B cell (primary cell): ENCODE measurements around the gene MYO1B. TPM values are rescaled to one million over a fixed set of nuclear protein-coding genes. Genes with fewer than 3 reads are reported as not detected.

Experiments
- ATAC-seq: fragments of 200-7000 bp; cut with Tn5 transposase; one replicate; pipeline ENCODE4 v1.10.0; 2021; ENCODE audit warnings: low read depth, mild to moderate bottlenecking, moderate number of reproducible peaks, moderate library complexity
- CTCF ChIA-PET: fragments of 350-600 bp; sonication (Branson Sonifier 250); formaldehyde crosslinking; loops from one replicate; lab custom pipeline; 2021; ENCODE audit warnings: antibody characterized with exemption, inconsistent platforms; lab: Charles Lee
- POLR2A ChIA-PET: fragments of 350-600 bp; sonication (Branson Sonifier 250); formaldehyde crosslinking; loops from one replicate; lab custom pipeline; 2021; ENCODE audit warnings: antibody characterized with exemption; lab: Charles Lee
- DNase-seq: peaks from one replicate; pipeline ENCODE4 v3.0.0; 2013
- H2AFZ ChIP-seq: 2 replicates; pipeline ENCODE4 v1.6.1; 2012; ENCODE audit warnings: mild to moderate bottlenecking, low read depth, low read length; ENCODE audit not compliant: insufficient read depth, poor library complexity, severe bottlenecking
- H3K27ac ChIP-seq, 2 donors: 1 replicate in 1 of 2; 2 replicates in 1 of 2; pipeline ENCODE4 v1.5.1; 2012 to 2013; ENCODE audit warnings: low read length in 2 of 2, mild to moderate bottlenecking in 2 of 2, moderate library complexity in 1 of 2
- H3K27me3 ChIP-seq, 4 experiments: fragments of 200-600 bp in 1 of 4; sonication (generic) in 1 of 4; replicated peaks in 1 of 4; 1 replicate in 2 of 4; 2 replicates in 2 of 4; pipeline versions ENCODE4 v1.6.1 to v1.7.0; 2013 to 2016; ENCODE audit warnings: low read length in 3 of 4, mild to moderate bottlenecking in 2 of 4, mixed read lengths in 1 of 4, moderate library complexity in 1 of 4; ENCODE audit not compliant: insufficient read depth in 4 of 4, control insufficient read depth in 3 of 4; ENCODE audit errors: control extremely low read depth in 1 of 4
- H3K36me3 ChIP-seq, 2 experiments: replicated peaks in 1 of 2; 1 replicate in 1 of 2; 2 replicates in 1 of 2; pipeline versions ENCODE4 v1.6.1 to v1.7.1; 2013; ENCODE audit warnings: low read length in 1 of 2; ENCODE audit not compliant: insufficient read depth in 2 of 2, control insufficient read depth in 1 of 2; ENCODE audit errors: control extremely low read depth in 1 of 2, extremely low read depth in 1 of 2
- H3K4me1 ChIP-seq, 2 donors: fragments of 200-600 bp in 1 of 2; sonication (generic) in 1 of 2; 1 replicate in 1 of 2; 2 replicates in 1 of 2; pipeline versions ENCODE4 v1.5.1 to v1.6.1; 2013 to 2017; ENCODE audit warnings: low read length in 2 of 2; ENCODE audit not compliant: control insufficient read depth in 2 of 2, insufficient read depth in 2 of 2
- H3K4me2 ChIP-seq: replicated peaks from 2 replicates; pipeline ENCODE3; 2012; ENCODE audit warnings: mild to moderate bottlenecking, low read depth, low read length; ENCODE audit not compliant: poor library complexity, severe bottlenecking
- H3K4me3 ChIP-seq, 5 experiments: fragments of 200-600 bp in 1 of 5; sonication (generic) in 1 of 5; 1 replicate in 3 of 5; 2 replicates in 2 of 5; pipeline versions ENCODE4 v1.5.1 to v1.7.0; 2011 to 2016; ENCODE audit warnings: low read length in 4 of 5, mild to moderate bottlenecking in 4 of 5, low read depth in 2 of 5, control low read depth in 1 of 5, moderate library complexity in 1 of 5; ENCODE audit not compliant: insufficient read depth in 1 of 5; ENCODE audit errors: control extremely low read depth in 1 of 5, extremely low read depth in 1 of 5
- H3K79me2 ChIP-seq: fragments of 200-600 bp; sonication (generic); one replicate; pipeline ENCODE4 v1.6.0; 2016; ENCODE audit warnings: low read length; ENCODE audit not compliant: control insufficient read depth, insufficient read depth
- H3K9ac ChIP-seq: fragments of 200-600 bp; sonication (generic); 2 replicates; pipeline ENCODE4 v1.6.1; 2017; ENCODE audit warnings: mild to moderate bottlenecking, low read length, moderate library complexity
- H3K9me3 ChIP-seq, 3 donors: one replicate each; pipeline versions ENCODE4 v1.6.1 to v1.7.1; 2013; ENCODE audit warnings: low read length in 2 of 3; ENCODE audit not compliant: control insufficient read depth in 2 of 3, insufficient read depth in 1 of 3; ENCODE audit errors: control extremely low read depth in 1 of 3
- H4K20me1 ChIP-seq: 2 replicates; pipeline ENCODE4 v1.6.0; 2012; ENCODE audit warnings: mild to moderate bottlenecking, low read length; ENCODE audit not compliant: insufficient read depth, control insufficient read depth, poor library complexity, severe bottlenecking
- H3K27ac Mint-ChIP-seq: one replicate; pipeline ENCODE4 v1.8.0; 2021; ENCODE audit warnings: mixed read lengths
- H3K27me3 Mint-ChIP-seq: one replicate; pipeline ENCODE4 v1.8.0; 2021; ENCODE audit warnings: mixed read lengths
- H3K4me1 Mint-ChIP-seq: one replicate; pipeline ENCODE4 v1.8.0; 2021; ENCODE audit warnings: mixed read lengths
- H3K4me3 Mint-ChIP-seq: one replicate; pipeline ENCODE4 v1.8.0; 2021; ENCODE audit warnings: mixed read lengths
- H3K9me3 Mint-ChIP-seq: one replicate; pipeline ENCODE4 v1.8.0; 2022; ENCODE audit warnings: mixed read lengths; ENCODE audit not compliant: insufficient read depth
- EZH2 ChIP-seq: IDR thresholded peaks from 2 replicates; pipeline ENCODE4 v1.6.1; 2012; ENCODE audit warnings: borderline replicate concordance, low read depth, mild to moderate bottlenecking, moderate library complexity, low read length; ENCODE audit not compliant: insufficient read depth, poor library complexity, severe bottlenecking
- WGBS: methylation state at CpG from one replicate; pipeline ENCODE4 v1.1.5; 2013; ENCODE audit warnings: missing lambda C conversion rate; ENCODE audit not compliant: insufficient coverage; 5-methylcytosine and 5-hydroxymethylcytosine counted together
- intact Hi-C: fragments of 100-400 bp; cut with micrococcal nuclease; formaldehyde crosslinking; loops from one replicate; pipeline ENCODE4 v1.10.0; 2022
- polyA plus RNA-seq: library from polyadenylated mRNA; depleted of rRNA; stranded (reverse); fragments of >200 nt; gene quantifications from 2 replicates; pipeline ENCODE4 v1.2.3, GENCODE V29; 2012
- total RNA-seq, 2 donors: library from RNA; stranded (reverse); fragments of 120-200 nt in 1 of 2; gene quantifications; 1 replicate in 1 of 2; 2 replicates in 1 of 2; pipeline versions ENCODE4 v1.2.3 to v1.2.4, GENCODE V29; 2013 to 2022
- TF ChIP-seq, protein P1 (sequence below): fragments of 200-600 bp; IDR thresholded peaks from one replicate; pipeline ENCODE4 v1.8.0; 2022; ENCODE audit warnings: antibody characterized with exemption, mild to moderate bottlenecking

MYO1B gene
- total and polyA plus RNA-seq, 2 donors (not counting 1 experiment from before 2014, with no cell fraction given), result 0.67 to 4.4 TPM

DNA sequence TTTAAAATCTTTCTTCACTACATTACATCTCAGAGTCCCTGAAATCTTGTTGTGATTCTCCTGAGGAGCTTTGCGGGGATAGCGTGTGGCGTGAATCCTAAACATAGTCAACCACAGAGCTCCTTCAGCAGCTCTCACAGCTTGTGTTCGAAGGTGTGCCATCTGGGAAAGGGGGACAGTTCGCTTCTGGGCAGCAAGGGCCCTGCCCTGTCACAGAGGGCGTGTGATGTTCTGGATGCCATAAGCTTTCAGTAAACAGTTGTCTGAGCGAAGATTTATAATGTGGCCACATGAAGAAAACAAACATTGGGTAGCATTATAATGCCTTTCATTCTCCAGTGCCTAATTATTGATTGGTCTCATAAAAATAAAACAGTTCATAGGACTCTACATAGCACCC lies 172.5 kb downstream of the MYO1B start:
- Histone ChIP-seq H3K4me3 (no peak overlapping the region), H2AFZ (no peak overlapping the region), H3K9me3 (no peaks in the 10 kb centered on the region), H3K36me3 (peaks cover 0 to 3% of the 10 kb centered on the region in 2 experiments), H3K4me1 (no peaks in the 10 kb centered on the region), H4K20me1 (no peaks in the 10 kb centered on the region), H3K27me3 (no peaks in the 10 kb centered on the region), H3K9ac (no peak overlapping the region), H3K27ac (no peak overlapping the region), H3K4me2 (no peak overlapping the region), H3K79me2 (no peaks in the 10 kb centered on the region)
- Mint-ChIP-seq H3K4me3 (no peak overlapping the region), H3K4me1 (no peaks in the 10 kb centered on the region), H3K27me3 (no peaks in the 10 kb centered on the region), H3K27ac (no peak overlapping the region), H3K9me3 (no peaks in the 10 kb centered on the region)
- no peak for TF ChIP-seq EZH2
- TF ChIP-seq, protein P1, sequence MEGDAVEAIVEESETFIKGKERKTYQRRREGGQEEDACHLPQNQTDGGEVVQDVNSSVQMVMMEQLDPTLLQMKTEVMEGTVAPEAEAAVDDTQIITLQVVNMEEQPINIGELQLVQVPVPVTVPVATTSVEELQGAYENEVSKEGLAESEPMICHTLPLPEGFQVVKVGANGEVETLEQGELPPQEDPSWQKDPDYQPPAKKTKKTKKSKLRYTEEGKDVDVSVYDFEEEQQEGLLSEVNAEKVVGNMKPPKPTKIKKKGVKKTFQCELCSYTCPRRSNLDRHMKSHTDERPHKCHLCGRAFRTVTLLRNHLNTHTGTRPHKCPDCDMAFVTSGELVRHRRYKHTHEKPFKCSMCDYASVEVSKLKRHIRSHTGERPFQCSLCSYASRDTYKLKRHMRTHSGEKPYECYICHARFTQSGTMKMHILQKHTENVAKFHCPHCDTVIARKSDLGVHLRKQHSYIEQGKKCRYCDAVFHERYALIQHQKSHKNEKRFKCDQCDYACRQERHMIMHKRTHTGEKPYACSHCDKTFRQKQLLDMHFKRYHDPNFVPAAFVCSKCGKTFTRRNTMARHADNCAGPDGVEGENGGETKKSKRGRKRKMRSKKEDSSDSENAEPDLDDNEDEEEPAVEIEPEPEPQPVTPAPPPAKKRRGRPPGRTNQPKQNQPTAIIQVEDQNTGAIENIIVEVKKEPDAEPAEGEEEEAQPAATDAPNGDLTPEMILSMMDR, result no peak
- no peak for ATAC-seq
- WGBS, result 77% methylated on average over 3 of the region's 7 CpGs
- POLR2A ChIA-PET, result no interaction called here
- intact Hi-C loops, result no loop called here
- no peak for DNase-seq
- CTCF ChIA-PET, result no interaction called here

DNA sequence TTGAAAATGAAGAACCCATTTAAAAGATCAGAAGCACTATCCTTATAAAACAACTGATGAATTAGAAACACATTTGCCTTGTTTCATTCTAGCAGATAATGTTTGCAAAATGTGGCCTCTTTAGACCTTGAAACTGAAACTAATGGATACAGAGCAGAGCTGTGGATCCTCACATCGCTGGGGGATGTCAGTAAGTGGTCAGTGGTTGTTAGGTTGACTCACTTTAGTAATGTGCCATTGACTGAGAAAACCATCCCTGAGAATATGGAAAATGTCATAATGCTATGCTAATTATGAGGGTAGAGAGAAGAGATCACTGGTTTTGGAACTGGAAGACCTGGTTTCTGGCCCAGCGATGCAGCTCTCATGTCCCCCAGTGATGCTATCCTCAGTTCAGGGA lies 176.7 kb downstream of the MYO1B start:
- CTCF ChIA-PET, result no interaction called here
- 78% methylated on average over 1 of the region's 2 CpGs for whole genome bisulfite sequencing
- intact Hi-C loops, result no loop called here
- Histone ChIP-seq H3K27ac (no peak overlapping the region), H3K27me3 (no peaks in the 10 kb centered on the region), H3K4me1 (no peaks in the 10 kb centered on the region), H2AFZ (no peak overlapping the region), H3K9ac (no peak overlapping the region), H3K4me3 (no peak overlapping the region), H3K4me2 (no peak overlapping the region), H3K9me3 (no peaks in the 10 kb centered on the region), H3K36me3 (no peaks in the 10 kb centered on the region), H4K20me1 (no peaks in the 10 kb centered on the region), H3K79me2 (no peaks in the 10 kb centered on the region)
- POLR2A ChIA-PET, result no interaction called here
- ATAC-seq, result no peak
- Mint-ChIP-seq H3K27me3 (no peaks in the 10 kb centered on the region), H3K4me3 (no peak overlapping the region), H3K9me3 (no peaks in the 10 kb centered on the region), H3K27ac (no peak overlapping the region), H3K4me1 (no peaks in the 10 kb centered on the region)
- TF ChIP-seq, protein P1, result no peak
- TF ChIP-seq EZH2, result no peak
- no peak for DNase-seq
